ENCODE measurements around the gene SREBF2.

- TF ChIP-seq CTCF (IDR thresholded peaks at IDR 0.05 in 2 of 3, conservative IDR thresholded peaks at IDR 0.05 in 1 of 3; ENCODE audit: control insufficient read depth in 2 of 3, extremely low read depth in 1 of 3, insufficient read depth in 1 of 3, low read depth in 3 of 3, low read length in 3 of 3) (no peak), JUNB (IDR thresholded peaks at IDR 0.05) (no peak), MYC (IDR thresholded peaks at IDR 0.05; ENCODE audit: insufficient read depth, insufficient read length, insufficient replicate concordance, low read length, severe bottlenecking) (no peak), CEBPZ (IDR thresholded peaks at IDR 0.05; ENCODE audit: low read depth, low read length) (no peak), ESRRA (IDR thresholded peaks at IDR 0.05; ENCODE audit: low read length) (no peak), POLR2A (IDR thresholded peaks at IDR 0.05; ENCODE audit: low read depth, low read length) (peak; percentile 55), RAD21 (IDR thresholded peaks at IDR 0.05; ENCODE audit: insufficient read depth, low read depth, low read length) (no peak)
Measured at GRCh38 chr22:41902016-41902415, 69.1 kb downstream of the SREBF2 start.
